HG03558 (cell line): Measurements from ENCODE around the gene RNF123.
A peak's percentile ranks its signal among the peaks of the same experiment; 100 is the strongest.

Experiments used
- ATAC-seq: cut with Tn5 transposase; IDR thresholded peaks from one replicate; pipeline ENCODE4 v1.9.1; 2021; ENCODE audit warnings: moderate number of reproducible peaks; ENCODE audit not compliant: unreplicated experiment; ENCODE audit errors: extremely low read depth

RNF123 gene

DNA sequence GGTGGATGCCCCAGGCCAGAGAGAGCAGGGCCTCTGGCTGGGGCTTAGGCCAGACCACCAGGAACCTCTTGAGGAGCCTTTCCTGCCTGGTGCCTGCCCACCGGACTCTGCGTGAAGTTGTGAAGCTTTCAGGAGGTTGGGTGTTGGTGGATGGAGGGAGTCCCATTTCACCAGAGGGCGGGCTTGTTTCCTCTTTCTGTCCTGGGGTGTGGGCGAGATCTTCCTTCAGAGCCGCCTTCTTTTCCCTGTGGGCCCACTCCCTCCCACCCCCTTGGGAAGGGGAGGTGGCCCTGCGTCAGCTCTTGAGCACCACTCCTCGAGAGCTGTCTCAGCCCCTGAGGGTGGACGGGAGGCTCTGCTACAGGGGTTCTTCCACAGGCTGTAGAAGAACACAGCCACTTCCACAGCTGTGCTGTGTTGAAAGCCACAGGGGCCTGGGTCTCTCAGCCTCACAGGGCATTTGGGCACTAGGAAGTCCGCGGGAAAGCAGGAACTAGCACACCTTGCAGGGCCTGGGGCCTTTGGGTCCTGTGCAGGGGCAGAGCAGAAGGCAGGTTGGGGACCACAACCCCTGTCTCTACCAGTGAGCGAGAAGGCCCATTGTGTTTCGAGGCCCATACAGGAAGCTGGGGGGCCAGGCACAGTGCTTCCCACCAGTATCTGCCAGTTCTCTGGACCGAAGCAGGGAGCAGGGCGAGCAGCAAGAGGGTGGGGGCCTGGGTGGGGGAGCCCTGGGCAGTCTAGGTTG lies 28.0 kb downstream of the RNF123 start:
- ATAC-seq: no peak

DNA sequence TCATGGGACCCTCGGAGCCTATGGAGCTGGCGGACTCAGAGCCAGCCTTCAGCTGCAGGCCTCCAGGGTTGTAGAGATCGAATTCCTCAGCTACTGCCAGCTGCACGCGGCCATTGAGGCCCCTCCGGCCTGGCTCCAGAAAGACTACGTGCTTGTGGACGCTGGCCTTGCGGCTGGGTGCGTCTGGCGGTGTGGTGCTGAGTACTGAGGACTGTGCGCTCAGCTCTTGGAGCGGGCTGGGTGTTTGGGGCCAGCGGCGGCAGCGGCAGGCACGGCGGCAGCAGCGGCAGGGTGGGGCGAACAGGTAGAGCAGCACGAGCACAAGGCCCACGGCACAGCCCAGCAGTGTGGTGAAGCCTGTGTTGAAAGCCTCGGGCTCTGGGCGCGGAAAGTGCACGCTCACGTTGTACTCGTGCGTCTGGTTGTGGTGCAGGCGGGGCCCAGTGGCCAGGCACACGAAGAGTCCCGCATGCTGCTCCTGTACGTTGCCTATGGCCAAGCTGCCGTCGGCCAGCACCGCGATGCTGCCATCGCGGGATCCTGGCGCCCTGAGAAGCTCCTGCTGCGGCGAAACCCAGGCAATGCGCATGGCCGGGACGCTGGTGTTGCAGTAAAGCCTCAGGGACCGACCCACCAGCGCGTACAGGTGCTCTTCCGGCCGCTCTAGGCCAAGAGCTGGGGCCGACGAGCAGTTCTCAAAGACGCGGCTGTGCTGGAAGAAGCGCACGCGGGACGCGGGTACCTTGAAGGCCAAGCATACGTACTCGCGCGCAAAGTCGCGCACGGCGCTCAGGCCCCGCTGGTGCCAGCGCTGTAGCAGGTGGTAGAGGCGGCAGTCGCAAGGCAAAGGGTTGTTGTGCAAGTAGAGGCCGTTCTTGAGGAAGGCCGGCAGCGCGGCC lies 28.9 kb downstream of the RNF123 start:
- no peak for ATAC-seq

DNA sequence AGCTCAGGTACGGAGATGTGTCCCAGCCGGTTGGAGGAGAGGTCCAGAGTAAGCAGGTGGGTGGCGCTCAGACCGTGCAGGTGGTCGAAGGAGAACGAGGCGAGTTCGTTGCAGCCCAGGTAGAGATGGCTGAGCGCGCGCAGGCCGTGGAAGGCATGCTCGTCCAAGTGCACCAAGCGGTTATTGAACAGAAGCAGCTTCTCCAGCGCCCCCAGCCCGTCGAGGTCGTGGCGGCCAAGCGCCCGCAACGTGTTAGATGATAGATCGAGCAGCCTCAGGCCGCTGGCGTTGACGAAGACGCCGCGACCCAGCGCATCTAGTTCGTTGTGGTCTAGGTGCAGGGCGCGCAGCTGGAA lies 29.5 kb downstream of the RNF123 start:
- ATAC-seq: no peak

DNA sequence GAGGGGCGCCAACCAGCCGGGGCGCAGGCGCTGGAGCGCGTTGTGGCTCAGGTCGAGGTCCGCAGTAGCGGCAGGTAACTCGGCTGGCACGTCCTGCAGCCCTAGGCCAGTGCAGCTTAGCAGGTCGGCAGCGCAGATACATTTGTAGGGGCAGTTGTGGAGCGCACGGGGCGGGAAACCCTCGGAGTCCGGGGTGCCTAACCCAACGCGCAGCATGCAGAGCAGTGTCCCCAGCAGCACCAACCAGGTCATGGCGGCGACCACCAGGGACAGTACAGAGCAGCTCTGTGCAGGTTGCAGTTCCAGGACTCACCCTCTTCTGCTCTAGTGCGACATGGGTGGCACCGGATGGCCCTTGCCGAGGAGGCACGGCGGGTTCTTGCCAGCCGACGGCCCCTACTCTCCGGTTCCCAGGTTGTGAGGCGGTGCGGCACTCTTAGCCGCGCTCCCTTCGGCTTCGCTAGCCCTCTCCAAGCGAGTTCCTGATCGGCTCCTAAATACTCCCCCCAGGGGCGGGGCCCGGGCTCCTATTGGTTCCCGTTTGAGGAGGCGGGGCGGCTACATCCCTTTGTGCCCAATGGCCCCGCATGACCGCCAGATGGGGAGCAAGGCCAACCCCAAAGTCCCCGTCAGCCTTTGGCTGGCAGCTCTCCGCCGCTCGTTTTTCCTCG lies 30.0 kb downstream of the RNF123 start, which contains the start of gene AMIGO3:
Gene AMIGO3 (minus strand): TSS at position 471 of the 671 bp plus-strand sequence. CDS start 219 bp downstream, at position 252.
- no peak for ATAC-seq

DNA sequence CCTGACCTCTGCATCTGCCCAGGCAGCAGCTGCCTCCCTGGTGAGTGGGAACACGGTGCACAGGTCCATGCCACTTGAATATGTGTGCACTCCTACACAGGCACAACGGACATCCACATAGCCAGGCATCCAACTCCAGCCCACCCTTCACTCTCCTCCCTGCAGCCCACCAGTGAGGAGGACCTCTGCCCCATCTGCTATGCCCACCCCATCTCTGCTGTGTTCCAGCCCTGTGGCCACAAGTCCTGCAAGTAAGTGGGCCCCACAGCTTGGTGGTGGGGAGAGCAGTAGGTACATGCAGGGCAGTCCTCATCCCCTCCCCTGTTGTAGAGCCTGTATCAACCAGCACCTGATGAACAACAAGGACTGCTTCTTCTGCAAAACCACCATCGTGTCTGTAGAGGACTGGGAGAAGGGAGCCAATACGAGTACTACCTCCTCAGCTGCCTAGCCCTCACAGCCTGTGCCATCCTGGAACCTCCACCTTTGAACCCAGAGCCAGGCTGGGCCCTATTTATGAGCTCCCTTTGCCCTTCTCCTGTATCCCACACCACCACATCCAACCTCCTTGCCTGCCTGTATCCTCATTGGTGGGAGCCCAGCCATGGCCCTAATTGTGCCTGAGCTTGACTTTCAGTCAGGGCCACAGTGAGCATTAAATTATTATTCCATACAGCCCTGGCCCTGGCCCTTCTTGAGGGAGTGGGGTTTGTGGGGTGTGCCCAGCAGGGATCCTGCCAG lies 31.7 kb downstream of the RNF123 start:
- ATAC-seq: no peak

DNA sequence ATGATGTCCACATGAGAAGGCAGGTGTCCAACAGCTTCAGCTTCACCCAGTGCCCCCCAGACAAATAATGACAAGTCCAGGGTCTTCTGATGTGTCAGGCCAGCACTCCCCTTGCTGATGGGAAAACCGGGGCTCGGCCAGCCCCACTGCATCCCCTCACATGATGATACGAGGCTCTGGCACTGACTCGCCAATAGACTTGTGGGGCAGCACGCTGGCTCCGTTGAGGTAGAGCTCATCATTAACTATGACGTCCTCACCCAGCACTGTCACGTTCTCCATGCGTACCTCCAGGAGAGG lies 32.2 kb downstream of the RNF123 start:
- no peak for ATAC-seq

DNA sequence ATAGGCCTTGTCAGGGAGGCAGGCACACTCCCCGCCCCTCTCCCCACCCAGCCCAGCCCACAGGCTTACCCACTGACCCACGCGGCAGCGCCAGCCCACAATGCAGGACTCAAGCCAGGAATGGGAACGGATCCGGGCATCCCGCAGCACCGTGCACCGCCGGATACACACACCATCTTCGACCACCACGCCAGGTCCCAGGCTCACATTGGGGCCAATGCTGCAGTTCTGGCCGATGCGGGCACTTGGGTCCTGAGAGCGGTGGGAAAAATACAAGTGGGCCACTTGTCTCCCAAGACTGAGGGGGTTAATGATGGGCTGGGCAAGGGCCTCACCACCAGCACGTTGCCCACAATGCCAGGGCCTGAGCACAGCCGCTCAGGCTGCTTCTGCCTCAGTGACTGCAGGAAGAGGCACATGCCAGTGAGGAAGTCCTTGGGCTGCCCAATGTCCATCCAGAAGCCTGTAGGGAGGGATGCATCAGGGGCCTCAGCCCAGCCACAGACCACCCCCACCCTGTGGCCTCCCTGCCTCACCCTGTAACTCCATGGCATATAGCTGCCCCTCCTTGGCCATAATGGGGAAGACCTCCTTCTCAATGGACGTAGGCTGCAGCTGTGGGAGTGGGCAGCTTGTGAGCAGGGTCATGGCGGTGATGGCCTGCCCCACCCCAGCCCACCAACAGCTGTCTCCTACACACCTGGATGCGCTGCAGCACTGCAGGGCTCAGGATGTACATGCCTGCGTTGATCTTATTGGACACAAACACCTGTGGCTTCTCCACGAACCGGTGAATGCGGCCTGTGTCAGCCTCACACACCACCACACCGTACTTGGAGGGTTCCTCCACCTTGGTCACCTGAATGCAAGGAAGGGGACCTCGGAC lies 32.8 kb downstream of the RNF123 start:
- no peak for ATAC-seq

DNA sequence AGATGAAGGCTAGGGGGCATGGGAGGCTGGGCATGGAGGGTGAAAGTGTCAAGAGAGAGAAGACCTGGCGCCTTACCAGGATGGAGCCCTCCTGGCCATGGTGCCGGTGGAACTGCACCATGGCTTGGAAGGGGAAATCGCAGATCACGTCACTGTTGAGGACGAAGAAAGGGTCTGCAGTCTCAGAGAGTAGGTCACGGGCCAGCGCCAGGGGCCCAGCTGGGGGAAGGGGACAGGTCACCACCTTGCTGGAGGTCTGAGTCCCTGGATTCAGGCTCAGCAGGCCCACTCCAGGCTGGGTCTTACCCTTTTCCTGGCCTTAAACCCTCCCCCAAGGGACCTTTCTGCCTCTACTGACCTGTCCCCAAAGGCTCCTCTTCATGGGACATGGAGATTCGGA lies 33.5 kb downstream of the RNF123 start:
- no peak for ATAC-seq

DNA sequence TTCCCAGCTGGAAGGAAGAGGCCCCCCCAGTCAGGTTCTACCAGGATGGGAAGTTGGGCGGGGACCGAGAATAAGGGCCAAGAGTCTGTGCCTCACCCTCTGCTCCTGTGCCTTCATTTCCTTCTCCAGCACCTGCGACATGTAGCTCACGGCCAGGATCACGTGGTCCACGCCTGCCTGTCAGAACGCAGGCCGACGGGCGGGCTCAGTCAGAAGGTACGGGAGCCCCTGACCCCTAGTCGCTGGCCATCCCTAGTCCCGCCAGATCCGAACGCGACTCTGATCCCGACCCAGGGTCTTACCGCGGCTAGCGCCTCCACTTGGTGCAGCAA lies 33.9 kb downstream of the RNF123 start:
- no peak for ATAC-seq

DNA sequence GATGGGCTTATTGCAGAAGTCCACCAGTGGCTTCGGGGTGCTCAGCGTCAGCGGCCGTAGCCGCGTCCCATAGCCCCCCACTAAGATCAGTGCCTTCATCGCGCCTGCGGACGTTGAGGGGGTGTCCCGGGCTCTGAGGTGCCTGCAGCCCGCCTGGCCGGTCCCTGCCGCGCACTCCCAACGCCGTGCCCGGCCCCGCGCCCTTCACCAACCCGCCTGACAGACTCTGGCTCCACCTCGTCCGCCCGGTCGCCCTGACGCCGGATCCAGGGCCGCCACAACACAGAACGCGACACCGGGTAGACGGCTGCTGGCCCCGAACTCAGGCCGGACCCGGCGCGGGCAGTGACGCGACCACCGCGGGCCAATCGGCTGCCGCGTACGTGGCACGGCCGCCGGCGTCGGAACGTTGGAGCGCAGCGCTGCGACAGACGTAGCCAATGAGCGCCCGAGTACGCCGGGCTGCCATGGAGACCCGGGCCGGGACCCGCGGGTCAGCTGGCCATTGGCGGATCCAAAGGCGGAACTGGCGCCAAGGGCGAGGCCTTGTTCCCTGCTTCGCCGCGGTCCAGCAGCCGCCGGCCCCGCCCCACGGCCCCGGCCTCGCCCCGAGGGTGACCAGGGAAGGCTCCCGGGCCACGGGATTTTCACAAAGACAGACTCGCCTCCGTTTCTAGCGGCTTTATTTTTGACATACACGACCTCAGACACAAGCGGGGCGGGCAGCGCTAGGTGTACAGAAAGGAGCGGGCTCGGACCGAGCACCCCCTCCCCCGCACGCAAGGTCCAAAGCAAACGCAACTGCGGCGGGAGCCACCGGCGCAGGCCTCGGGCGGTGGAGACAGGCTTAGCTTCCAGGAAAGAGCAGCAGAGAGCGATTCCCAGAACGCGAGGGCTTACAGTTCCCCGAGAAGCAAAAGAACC lies 34.5 kb downstream of the RNF123 start, which contains the start of gene GMPPB:
Gene GMPPB (minus strand): TSS at position 324 of the 924 bp plus-strand sequence. CDS start 225 bp downstream, at position 99.
- peak; percentile 67 for ATAC-seq

DNA sequence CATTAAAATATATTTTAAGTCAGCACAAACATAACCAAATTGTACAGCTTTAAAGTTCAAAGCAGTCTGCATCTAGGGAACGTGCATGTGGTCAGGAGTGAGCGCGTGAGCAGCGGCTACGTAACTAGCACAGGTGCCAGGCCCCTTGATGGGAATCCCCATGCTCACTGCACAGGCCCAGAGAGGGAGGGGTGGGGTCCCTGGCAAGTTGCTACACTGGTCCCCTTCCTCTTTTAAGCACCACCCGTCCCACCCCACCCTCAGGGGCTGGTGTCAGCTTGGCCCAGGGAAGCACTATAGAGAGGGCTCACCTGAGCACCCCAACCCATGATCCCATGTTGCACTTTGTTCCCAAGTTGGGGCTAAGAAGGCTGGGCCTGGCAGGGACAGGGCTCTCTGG lies 35.2 kb downstream of the RNF123 start:
- no peak for ATAC-seq

DNA sequence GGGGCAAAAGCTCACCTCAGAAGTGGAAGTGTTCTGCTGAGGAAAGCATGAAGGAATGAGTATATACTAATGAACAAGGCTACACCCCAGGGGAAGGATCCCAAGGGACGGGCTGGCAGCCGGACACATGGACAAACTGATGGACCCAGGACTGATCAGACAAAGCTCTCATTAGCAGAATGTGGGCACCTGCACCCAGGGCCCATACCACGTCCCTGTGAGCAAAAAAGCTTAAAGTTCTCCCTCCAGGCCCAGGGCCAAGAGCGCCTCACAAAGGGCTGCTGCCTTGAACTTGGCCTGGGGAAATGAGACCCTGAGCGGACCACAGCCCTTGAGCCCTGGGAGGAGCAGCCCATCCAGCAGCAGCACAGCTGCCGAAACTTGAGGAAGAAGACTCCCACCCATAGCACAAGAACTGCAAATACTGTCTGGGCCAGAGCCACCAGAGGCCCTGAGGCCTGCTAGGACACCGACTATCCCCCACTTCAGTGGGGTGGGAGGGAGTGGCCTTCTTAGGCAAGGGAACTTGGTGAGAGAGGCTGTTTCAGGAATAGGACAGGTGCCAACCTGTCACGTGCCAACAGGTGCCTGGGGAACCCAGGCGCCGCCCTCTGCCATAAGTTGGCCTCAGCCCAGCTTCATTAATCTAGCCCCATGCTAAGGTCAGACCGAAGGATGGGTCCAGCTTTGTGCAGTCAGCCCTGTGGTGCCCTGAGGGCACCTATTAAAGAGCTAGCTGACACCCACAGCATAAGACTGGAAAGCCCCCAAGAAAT lies 36.7 kb downstream of the RNF123 start:
- ATAC-seq: no peak

DNA sequence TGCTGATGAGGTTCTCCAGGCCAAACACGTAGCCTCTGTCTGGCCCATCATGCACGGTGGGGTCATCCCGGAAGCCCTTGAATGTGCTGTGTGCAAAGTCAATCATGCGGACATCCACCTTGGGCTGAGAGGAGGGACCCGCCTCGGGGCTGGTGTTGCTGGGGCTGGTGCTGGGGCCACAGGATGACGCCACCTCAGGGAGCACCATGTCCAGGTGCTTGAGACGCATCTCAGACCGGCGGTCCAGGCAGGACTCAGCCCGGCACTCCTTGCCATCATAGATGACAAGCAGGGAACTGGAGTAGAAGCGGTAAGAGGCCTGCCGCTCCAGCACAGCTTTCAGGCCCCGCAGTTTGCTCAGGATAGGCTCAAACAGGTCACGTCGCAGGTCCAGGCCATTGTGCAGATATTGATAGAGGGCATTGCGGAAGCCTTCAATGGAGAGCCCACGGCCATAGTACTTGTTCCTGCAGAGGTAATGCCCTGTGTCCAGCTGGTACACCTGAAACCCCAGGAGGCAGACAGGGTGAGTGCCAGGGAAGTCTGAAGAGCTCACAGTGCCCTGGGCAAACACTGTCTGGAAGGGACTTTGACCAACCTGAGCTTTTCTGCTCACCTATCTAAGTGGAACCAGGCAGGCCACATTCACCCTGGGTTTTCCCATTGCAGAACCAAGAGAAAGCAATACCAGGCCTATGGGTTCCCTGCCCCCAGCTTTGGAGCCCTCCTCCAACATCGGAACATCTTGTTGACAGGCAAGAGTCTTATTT lies 38.0 kb downstream of the RNF123 start:
- ATAC-seq: no peak

DNA sequence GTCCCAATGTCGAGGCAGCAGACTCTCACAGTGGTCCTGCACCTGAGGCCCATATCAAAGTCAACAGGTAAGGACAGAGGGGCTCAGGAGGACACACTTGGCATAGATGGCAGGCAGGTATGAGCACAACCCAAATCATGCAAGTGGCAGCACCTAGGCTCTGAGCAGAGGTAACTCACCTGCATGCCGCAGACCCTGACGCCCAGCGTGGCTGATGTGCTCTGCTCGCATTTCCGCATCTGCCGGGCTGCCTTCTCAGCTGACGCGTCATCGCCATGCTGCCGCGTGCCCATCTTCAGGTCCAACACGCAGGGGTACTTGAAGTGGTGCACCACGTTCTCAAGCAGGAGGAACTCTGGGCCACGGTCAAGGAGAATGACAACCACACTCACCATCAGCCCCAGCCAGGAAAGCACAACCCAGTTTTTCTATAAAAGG lies 38.6 kb downstream of the RNF123 start:
- ATAC-seq: no peak

DNA sequence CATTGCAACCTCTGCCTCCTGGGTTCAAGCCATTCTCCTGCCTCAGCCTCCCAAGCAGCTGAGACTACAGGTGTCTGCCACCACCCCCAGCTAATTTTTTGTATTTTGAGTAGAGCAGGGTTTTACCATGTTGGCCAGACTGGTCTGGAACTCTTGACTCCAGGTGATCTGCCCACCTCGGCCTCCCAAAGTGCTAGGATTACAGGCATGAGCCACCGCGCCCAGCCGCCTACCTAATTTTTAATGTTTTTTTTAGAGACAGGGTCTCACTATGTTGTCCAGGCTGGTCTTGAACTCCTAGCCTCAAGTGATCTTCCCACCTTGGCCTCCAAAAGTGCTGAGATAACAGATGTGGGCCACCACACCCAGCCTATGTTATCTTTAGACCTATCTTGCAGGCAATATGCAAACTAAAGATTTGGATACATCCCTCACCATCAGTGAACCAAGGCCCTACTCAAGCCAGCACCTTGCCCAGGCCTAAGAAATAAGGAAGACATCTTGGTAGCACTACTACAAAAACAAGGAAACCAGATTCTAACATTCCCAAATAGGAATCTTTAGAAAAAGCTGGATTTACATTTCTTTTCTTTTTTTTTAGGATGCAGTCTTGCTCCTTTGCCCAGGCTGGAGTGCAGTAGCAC lies 40.7 kb downstream of the RNF123 start:
- ATAC-seq: no peak

DNA sequence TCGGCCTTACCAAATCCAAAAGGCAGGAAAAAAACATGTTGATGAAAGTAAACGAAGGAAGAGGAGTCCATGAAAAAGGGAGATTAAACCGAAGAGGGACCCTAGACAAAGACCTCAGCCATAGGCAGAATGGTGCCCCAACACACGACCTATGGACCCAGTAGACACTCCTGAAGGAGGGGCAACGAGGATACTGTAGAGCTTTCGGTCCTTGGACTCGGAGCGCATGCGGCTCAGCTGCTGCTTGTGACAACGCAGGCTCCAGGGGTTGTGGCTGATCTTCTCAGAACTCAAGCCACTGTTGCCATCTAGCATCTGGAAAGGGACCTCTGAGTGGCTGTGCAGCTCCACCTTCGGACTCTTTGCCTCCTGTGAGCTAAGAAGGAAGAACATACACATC lies 43.2 kb downstream of the RNF123 start:
- ATAC-seq: no peak
